ENCODE data around the gene TP53I11.

The TP53I11 gene

DNA sequence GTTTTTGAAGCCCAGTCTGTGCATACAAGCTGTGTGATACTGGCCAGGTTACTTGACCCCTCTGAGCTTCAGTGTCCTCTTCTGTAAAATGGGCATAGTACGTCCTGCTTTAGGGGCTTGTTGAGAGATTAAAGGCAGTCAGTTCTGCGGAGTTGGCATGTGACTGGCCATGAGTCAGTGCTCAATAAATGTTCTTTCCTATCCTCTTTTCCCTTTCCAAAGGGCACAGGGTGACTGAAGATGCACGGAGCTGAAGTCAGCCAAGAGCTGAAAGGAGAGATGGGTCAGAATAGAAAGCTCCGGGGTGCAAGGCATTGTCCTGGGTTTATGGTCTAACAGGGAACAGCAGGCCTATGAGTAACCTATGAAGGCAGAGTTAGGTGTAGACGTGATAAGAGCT lies 48.9 kb downstream of the TP53I11 start:
- DNase-seq (ENCODE audit: low read depth): no peak
- H3K4me3 ChIP-seq (ENCODE audit: low read depth, low read length): no peak overlapping the region
- TF ChIP-seq, protein P1, sequence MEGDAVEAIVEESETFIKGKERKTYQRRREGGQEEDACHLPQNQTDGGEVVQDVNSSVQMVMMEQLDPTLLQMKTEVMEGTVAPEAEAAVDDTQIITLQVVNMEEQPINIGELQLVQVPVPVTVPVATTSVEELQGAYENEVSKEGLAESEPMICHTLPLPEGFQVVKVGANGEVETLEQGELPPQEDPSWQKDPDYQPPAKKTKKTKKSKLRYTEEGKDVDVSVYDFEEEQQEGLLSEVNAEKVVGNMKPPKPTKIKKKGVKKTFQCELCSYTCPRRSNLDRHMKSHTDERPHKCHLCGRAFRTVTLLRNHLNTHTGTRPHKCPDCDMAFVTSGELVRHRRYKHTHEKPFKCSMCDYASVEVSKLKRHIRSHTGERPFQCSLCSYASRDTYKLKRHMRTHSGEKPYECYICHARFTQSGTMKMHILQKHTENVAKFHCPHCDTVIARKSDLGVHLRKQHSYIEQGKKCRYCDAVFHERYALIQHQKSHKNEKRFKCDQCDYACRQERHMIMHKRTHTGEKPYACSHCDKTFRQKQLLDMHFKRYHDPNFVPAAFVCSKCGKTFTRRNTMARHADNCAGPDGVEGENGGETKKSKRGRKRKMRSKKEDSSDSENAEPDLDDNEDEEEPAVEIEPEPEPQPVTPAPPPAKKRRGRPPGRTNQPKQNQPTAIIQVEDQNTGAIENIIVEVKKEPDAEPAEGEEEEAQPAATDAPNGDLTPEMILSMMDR (IDR thresholded peaks at IDR 0.05; ENCODE audit: low read depth, low read length, missing control alignments): no peak
- in situ Hi-C loops (cut with HindIII; ENCODE audit: low sequenced_read_pairs): no loop called here

DNA sequence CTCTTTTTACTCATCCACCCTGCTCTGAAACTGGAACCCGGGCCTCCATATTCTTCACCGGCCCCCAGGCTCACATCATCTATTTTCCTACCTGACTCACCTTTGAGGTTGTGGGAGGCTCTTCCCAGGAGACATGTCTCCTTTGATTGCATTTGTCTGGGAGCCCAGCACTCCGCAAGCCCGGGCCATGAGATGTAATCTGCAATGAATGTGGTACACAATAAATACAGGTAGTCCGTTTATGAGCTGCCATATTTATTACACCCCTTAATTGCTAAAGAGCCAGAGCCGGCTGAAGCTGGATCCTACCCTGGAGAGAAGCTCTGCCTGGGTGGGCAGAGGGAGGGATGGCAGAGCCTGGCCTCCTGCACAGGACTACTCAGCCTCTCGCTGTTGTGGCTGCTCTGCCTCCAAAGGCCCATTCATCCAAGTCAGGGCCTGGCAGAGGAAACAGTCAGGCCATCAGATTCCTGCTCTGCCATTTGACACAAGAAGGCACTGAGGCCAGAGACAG lies 49.5 kb downstream of the TP53I11 start:
- TF ChIP-seq, protein P1 (IDR thresholded peaks at IDR 0.05; ENCODE audit: low read depth, low read length, missing control alignments): no peak
- in situ Hi-C loops (cut with HindIII; ENCODE audit: low sequenced_read_pairs): no loop called here
- no peak for DNase-seq (ENCODE audit: low read depth)
- no peak overlapping the region for H3K4me3 ChIP-seq (ENCODE audit: low read depth, low read length)

DNA sequence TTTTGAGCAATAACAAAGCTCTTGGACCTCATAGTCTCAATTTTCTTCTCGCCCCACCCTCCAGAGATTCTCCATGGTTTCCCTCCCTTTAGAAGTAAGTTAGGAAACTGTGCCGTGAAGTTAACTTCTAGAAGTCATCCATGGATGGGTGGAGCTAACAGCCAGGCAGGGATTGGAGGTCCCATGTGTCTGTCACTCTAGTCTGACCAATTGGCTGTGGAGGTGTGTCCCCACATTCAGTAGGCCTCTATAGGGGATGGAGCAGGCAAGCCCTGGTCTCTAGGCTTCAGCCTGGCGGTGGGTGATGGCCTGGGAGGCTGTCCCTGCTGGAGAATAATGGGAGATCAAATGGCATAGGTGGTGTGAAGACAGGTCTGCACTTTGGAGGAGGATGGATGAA lies 50.7 kb downstream of the TP53I11 start:
- peak; percentile 26 for DNase-seq (ENCODE audit: low read depth)
- in situ Hi-C loops (cut with HindIII; ENCODE audit: low sequenced_read_pairs): no loop called here
- TF ChIP-seq, protein P1 (IDR thresholded peaks at IDR 0.05; ENCODE audit: low read depth, low read length, missing control alignments): no peak
- H3K4me3 ChIP-seq (ENCODE audit: low read depth, low read length): no peak overlapping the region

DNA sequence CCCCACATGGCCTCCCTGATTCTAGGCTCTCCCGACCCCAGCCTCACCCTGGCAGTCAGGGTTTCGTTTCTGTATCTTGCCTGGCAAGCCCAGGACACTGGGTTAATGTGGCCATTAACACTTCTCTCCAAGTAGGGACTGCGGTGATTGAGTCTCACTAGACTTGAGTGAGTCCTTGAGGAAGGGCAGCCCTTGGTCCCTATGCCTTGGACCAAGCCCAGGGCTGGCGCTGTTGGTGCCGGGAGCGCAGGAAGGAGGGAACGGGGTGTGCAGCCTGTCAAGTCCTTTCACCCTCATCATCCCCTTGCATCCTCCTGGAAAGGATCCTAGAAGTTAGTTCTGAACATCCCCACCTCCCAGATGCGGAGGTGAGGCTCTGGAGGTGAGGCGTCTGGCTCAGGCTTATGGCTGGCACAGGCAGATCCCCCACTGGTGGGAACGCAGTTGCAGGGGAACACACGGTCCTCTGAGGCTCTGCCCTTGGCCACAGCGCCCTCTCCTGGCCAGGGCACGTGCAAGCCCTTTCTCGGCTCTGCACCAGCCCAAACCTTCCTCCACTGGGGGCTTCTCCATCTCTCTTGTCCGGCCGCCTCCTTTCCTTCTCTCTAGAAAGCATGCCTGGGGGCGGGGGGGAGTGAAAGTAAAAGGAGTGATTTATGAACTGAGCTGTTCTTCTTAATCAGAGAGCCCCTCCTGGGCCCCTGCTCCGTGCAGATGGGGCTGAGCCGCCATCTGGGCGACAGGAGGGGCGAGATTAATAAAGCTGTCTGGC lies 56.7 kb downstream of the TP53I11 start:
- peak; percentile 46 for DNase-seq (ENCODE audit: low read depth)
- in situ Hi-C loops (cut with HindIII; ENCODE audit: low sequenced_read_pairs): loop anchor here (5.0 kb wide), 2 partner anchors 167 to 262 kb away; partner anchors contain the start of gene TSPAN18
- TF ChIP-seq, protein P1 (IDR thresholded peaks at IDR 0.05; ENCODE audit: low read depth, low read length, missing control alignments): peak; percentile 94
- no peak overlapping the region for H3K4me3 ChIP-seq (ENCODE audit: low read depth, low read length)

DNA sequence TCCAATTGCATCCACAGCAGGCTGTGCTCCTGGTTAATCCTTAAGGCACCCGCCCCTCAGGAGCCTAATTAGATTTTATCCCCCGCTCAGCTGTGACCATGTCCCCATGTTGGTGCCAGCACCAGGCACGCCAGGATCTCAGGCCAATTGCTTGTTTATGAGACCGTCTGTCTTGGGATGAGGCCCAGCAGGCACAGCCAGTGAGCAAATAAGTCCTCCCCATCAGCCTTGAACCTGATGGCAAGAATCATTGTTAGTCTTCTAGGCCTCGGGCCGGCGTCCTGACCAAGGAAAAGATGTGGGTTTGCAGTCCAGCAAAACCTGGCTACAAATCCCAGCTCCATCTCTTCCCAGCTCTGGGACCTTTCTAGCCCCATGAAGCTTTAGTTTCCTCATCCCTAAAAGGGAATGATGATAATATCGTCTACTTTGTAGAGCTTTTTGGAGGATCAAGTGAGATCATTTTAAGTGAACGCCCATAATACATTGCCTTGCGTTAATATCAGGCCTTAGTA lies 57.3 kb downstream of the TP53I11 start:
- TF ChIP-seq, protein P1 (IDR thresholded peaks at IDR 0.05; ENCODE audit: low read depth, low read length, missing control alignments): no peak
- H3K4me3 ChIP-seq (ENCODE audit: low read depth, low read length): no peak overlapping the region
- in situ Hi-C loops (cut with HindIII; ENCODE audit: low sequenced_read_pairs): loop anchor here (5.0 kb wide), 2 partner anchors 166 to 261 kb away; partner anchors contain the start of gene TSPAN18
- no peak for DNase-seq (ENCODE audit: low read depth)

DNA sequence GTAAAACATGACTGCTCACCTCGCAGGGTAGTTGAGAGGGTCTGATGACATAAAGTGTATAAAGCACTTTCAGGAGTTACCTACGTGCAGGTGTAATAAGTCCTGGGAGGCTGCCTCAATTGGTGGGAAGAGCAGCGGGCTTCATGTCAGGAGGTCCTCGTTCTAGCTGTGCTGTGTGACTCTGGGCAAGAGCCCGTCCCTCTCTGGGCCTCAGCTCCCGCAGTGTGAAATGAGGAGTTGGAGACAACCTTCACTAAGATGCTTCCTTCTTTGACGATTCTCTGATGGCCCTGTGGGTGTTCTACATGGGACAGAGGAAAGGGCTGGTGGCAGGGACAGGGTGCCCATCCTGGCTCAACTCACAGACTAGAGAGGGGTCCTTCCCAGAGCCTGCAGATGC lies 57.8 kb downstream of the TP53I11 start:
- in situ Hi-C loops (cut with HindIII; ENCODE audit: low sequenced_read_pairs): loop anchor here (5.0 kb wide), 2 partner anchors 166 to 261 kb away; partner anchors contain the start of gene TSPAN18
- TF ChIP-seq, protein P1 (IDR thresholded peaks at IDR 0.05; ENCODE audit: low read depth, low read length, missing control alignments): no peak
- H3K4me3 ChIP-seq (ENCODE audit: low read depth, low read length): no peak overlapping the region
- DNase-seq (ENCODE audit: low read depth): no peak
